Stimulated activated CD4-positive, alpha-beta T cell treated with anti-CD3 and anti-CD28 coated beads, TNF-alpha, amount 100 ng/mL, for 1 hour (primary cell): Measurements from ENCODE around the gene SAMD1.

ENCODE experiments used
- DNase-seq, 3 donors: peaks; one replicate each; pipeline ENCODE4 v3.0.0-alpha.2; 2020; ENCODE audit warnings: low read depth in 3 of 3, low spot score in 1 of 3

Gene SAMD1

GRCh38 chr19:14039181-14039580, 51.4 kb downstream of the SAMD1 start:
- DNase-seq: no peak
